Right renal pelvis (tissue), 4 donors: Measurements from ENCODE around the gene PARP4. TPM values are rescaled to one million over a fixed set of nuclear protein-coding genes. Genes with fewer than 3 reads are reported as not detected.
"Not testable (repeated sequence)": the region's sequence is repeated elsewhere in the genome, so short reads cannot be mapped to it uniquely, and the experiment has no call there.

Experiments
- DNase-seq, 4 donors: peaks; one replicate each; pipeline ENCODE4 v3.0.0-alpha.2; 2013; ENCODE audit warnings: low read depth in 4 of 4, low spot score in 3 of 4, missing footprints in 1 of 4
- polyA plus RNA-seq, 4 donors: library from polyadenylated mRNA; unstranded; fragments of 120-200 nt; gene quantifications; one replicate each; pipeline ENCODE4 v1.2.1, GENCODE V29; 2013; ENCODE audit not compliant: insufficient read length in 4 of 4

The PARP4 gene
- polyA plus RNA-seq, 4 donors: 41.9 to 55.3 (median 48.3) TPM

GRCh38 chr13:24381541-24382265 lies 130.9 kb downstream of the PARP4 start:
- DNase-seq: no peak

- DNase-seq: not testable (repeated sequence)
These were observed 131.7 kb downstream of the PARP4 start for GRCh38 chr13:24380881-24381280.

GRCh38 chr13:24380227-24380626 lies 132.4 kb downstream of the PARP4 start:
- DNase-seq: not testable (repeated sequence)

- not testable (repeated sequence) for DNase-seq
These were observed 141.3 kb downstream of the PARP4 start for GRCh38 chr13:24371273-24371672.

Other genes starting within 250 kb of the PARP4 start
- under 1 TPM; 0.21 to 0.59 (median 0.31) TPM for gene C1QTNF9, start 203.2 kb downstream of the PARP4 start, polyA plus RNA-seq
- 10 to 100 TPM in 3 of 4 donors, 1 to 10 TPM in 1; 9.8 to 29.3 (median 19.9) TPM for gene ATP12A, start 167.6 kb upstream of the PARP4 start, polyA plus RNA-seq